Fibroblast of mammary gland (primary cell): ENCODE data around the gene FAXC.
"Not testable (repeated sequence)": the region's sequence is repeated elsewhere in the genome, so short reads cannot be mapped to it uniquely, and the experiment has no call there.

Experiments used
- DNase-seq: peaks from one replicate; pipeline ENCODE4 v3.0.0-alpha.2; 2010; ENCODE audit warnings: low read depth
- H3K4me3 ChIP-seq: 2 replicates; pipeline ENCODE4 v1.5.1; 2011; ENCODE audit warnings: low read depth, mild to moderate bottlenecking, low read length, moderate library complexity; ENCODE audit not compliant: control insufficient read depth
- TF ChIP-seq, protein P1 (sequence below): conservative IDR thresholded peaks from 2 replicates; pipeline ENCODE4 v1.5.1; 2011; ENCODE audit warnings: low read depth, low read length, inconsistent platforms; ENCODE audit not compliant: control insufficient read depth, insufficient read depth

FAXC gene

GRCh38 chr6:99345164-99345563 lies 4.3 kb downstream of the FAXC start:
- H3K4me3 ChIP-seq, result no peak overlapping the region
- no peak for DNase-seq
- TF ChIP-seq, protein P1, sequence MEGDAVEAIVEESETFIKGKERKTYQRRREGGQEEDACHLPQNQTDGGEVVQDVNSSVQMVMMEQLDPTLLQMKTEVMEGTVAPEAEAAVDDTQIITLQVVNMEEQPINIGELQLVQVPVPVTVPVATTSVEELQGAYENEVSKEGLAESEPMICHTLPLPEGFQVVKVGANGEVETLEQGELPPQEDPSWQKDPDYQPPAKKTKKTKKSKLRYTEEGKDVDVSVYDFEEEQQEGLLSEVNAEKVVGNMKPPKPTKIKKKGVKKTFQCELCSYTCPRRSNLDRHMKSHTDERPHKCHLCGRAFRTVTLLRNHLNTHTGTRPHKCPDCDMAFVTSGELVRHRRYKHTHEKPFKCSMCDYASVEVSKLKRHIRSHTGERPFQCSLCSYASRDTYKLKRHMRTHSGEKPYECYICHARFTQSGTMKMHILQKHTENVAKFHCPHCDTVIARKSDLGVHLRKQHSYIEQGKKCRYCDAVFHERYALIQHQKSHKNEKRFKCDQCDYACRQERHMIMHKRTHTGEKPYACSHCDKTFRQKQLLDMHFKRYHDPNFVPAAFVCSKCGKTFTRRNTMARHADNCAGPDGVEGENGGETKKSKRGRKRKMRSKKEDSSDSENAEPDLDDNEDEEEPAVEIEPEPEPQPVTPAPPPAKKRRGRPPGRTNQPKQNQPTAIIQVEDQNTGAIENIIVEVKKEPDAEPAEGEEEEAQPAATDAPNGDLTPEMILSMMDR, result no peak

- TF ChIP-seq, protein P1, result no peak
- H3K4me3 ChIP-seq, result no peak overlapping the region
- DNase-seq, result peak; percentile 17
These were observed 5.2 kb downstream of the FAXC start for GRCh38 chr6:99344289-99344688.

GRCh38 chr6:99341862-99342455 lies 7.5 kb downstream of the FAXC start:
- no peak overlapping the region for H3K4me3 ChIP-seq
- TF ChIP-seq, protein P1, result no peak
- no peak for DNase-seq

- TF ChIP-seq, protein P1, result no peak
These were observed 11.3 kb downstream of the FAXC start for GRCh38 chr6:99338188-99338587.

GRCh38 chr6:99335298-99335697 lies 14.2 kb downstream of the FAXC start:
- not testable (repeated sequence) for H3K4me3 ChIP-seq, DNase-seq

More at GRCh38 chr6:99338188-99338587, 11.3 kb downstream of the FAXC start:
- DNase-seq, result no peak
- no peak overlapping the region for H3K4me3 ChIP-seq

- TF ChIP-seq, protein P1, result peak; percentile 64
- DNase-seq, result peak; percentile 63
- no peak overlapping the region for H3K4me3 ChIP-seq
These were observed 14.8 kb downstream of the FAXC start for GRCh38 chr6:99334526-99335127.

GRCh38 chr6:99333068-99333467 lies 16.4 kb downstream of the FAXC start:
- no peak for DNase-seq
- TF ChIP-seq, protein P1, result no peak
- H3K4me3 ChIP-seq, result no peak overlapping the region
